IMR-90 (cell line): ENCODE data around the gene ADAMTS6. TPM values are rescaled to one million over a fixed set of nuclear protein-coding genes. Genes with fewer than 3 reads are reported as not detected.

Experiments used
- ATAC-seq: fragments of 200-7000 bp; cut with Tn5 transposase; 2 replicates; pipeline ENCODE4 v1.9.1; 2020; ENCODE audit warnings: low read depth, mild to moderate bottlenecking, moderate library complexity
- BruUV-seq: library from RNA; stranded (reverse); fragments of 400-500 nt; replicated peaks from 2 replicates; lab custom pipeline; 2021; lab: Mats Ljungman, UMichigan
- CTCF ChIA-PET: fragments of 300-600 bp; formaldehyde crosslinking; extraction: SDS; loops from one replicate; lab custom pipeline; 2021; ENCODE audit warnings: antibody characterized with exemption; lab: Yijun Ruan, JAX
- POLR2A ChIA-PET: fragments of 300-600 bp; sonication (Branson Sonifier 250); formaldehyde crosslinking; loops from one replicate; lab custom pipeline; 2022; ENCODE audit warnings: antibody characterized with exemption; ENCODE audit not compliant: unreplicated experiment; lab: Charles Lee
- DNase-seq: peaks from one replicate; pipeline ENCODE4 v3.0.0; 2013
- H2AFZ ChIP-seq: replicated peaks from 2 replicates; pipeline ENCODE3; 2013; ENCODE audit warnings: low read length, mild to moderate bottlenecking; ENCODE audit not compliant: poor library complexity
- H2AK5ac ChIP-seq: 2 replicates; pipeline ENCODE4 v1.6.1; 2013; ENCODE audit warnings: low read depth, low read length, inconsistent platforms
- H2AK9ac ChIP-seq: replicated peaks from 2 replicates; pipeline ENCODE3; 2013; ENCODE audit warnings: mild to moderate bottlenecking, low read depth, low read length, moderate library complexity; ENCODE audit not compliant: poor library complexity
- H2BK120ac ChIP-seq: 2 replicates; pipeline ENCODE4 v1.6.1; 2013; ENCODE audit warnings: low read depth, low read length, inconsistent platforms
- H2BK15ac ChIP-seq: 3 replicates; pipeline ENCODE4 v1.6.1; 2013; ENCODE audit warnings: low read depth, low read length, inconsistent platforms
- H2BK20ac ChIP-seq: 2 replicates; pipeline ENCODE4 v1.6.1; 2013; ENCODE audit warnings: low read depth, mild to moderate bottlenecking, inconsistent platforms, low read length, moderate library complexity
- H2BK5ac ChIP-seq: 2 replicates; pipeline ENCODE4 v1.6.1; 2013; ENCODE audit warnings: mild to moderate bottlenecking, low read depth, low read length, inconsistent platforms; ENCODE audit not compliant: poor library complexity, severe bottlenecking
- H3K14ac ChIP-seq: replicated peaks from 2 replicates; pipeline ENCODE4 v1.6.1; 2013; ENCODE audit warnings: low read depth, low read length, inconsistent platforms
- H3K18ac ChIP-seq: 2 replicates; pipeline ENCODE4 v1.6.1; 2013; ENCODE audit warnings: low read depth, low read length, control low read depth
- H3K23ac ChIP-seq: 2 replicates; pipeline ENCODE4 v1.6.1; 2013; ENCODE audit warnings: low read depth, low read length, inconsistent platforms
- H3K27ac ChIP-seq: 2 replicates; pipeline ENCODE4 v1.5.1; 2013; ENCODE audit warnings: mild to moderate bottlenecking, control low read depth, low read length; ENCODE audit not compliant: insufficient read depth
- H3K27me3 ChIP-seq: 2 replicates; pipeline ENCODE4 v1.6.1; 2013; ENCODE audit warnings: low read length; ENCODE audit not compliant: control insufficient read depth, insufficient read depth
- H3K36me3 ChIP-seq: 2 replicates; pipeline ENCODE4 v1.6.1; 2013; ENCODE audit warnings: low read length, mixed read lengths; ENCODE audit not compliant: control insufficient read depth, insufficient read depth
- H3K4ac ChIP-seq: 2 replicates; pipeline ENCODE4 v1.6.1; 2013; ENCODE audit warnings: low read depth, low read length, inconsistent platforms
- H3K4me1 ChIP-seq: 2 replicates; pipeline ENCODE4 v1.6.1; 2013; ENCODE audit warnings: low read length, mixed read lengths; ENCODE audit not compliant: control insufficient read depth, insufficient read depth
- H3K4me2 ChIP-seq: 2 replicates; pipeline ENCODE4 v1.6.1; 2013; ENCODE audit warnings: low read depth, mild to moderate bottlenecking, control low read depth, low read length, moderate library complexity
- H3K4me3 ChIP-seq: 2 replicates; pipeline ENCODE4 v1.5.1; 2013; ENCODE audit warnings: low read depth, mild to moderate bottlenecking, control low read depth, low read length, moderate library complexity; ENCODE audit not compliant: insufficient read depth
- H3K56ac ChIP-seq: 2 replicates; pipeline ENCODE4 v1.6.1; 2013; ENCODE audit warnings: low read length, inconsistent platforms; ENCODE audit not compliant: insufficient read depth; ENCODE audit errors: extremely low read depth
- H3K79me1 ChIP-seq, 2 experiments: 2 replicates each; pipeline ENCODE4 v1.6.1; 2013; ENCODE audit warnings: low read length in 2 of 2, inconsistent platforms in 1 of 2, low read depth in 1 of 2
- H3K9ac ChIP-seq: 2 replicates; pipeline ENCODE4 v1.6.1; 2013; ENCODE audit warnings: low read depth, low read length, control low read depth
- H3K9me1 ChIP-seq: 2 replicates; pipeline ENCODE4 v1.6.1; 2013; ENCODE audit warnings: low read length, inconsistent platforms; ENCODE audit not compliant: insufficient read depth
- H3K9me3 ChIP-seq: 2 replicates; pipeline ENCODE4 v1.6.1; 2013; ENCODE audit warnings: low read length; ENCODE audit not compliant: control insufficient read depth, insufficient read depth
- H4K20me1 ChIP-seq: 2 replicates; pipeline ENCODE4 v1.6.1; 2013; ENCODE audit warnings: low read length, inconsistent platforms; ENCODE audit not compliant: insufficient read depth
- H4K5ac ChIP-seq: 2 replicates; pipeline ENCODE4 v1.6.1; 2013; ENCODE audit warnings: mild to moderate bottlenecking, low read depth, low read length, control low read depth
- H4K8ac ChIP-seq, 2 experiments: 2 replicates each; pipeline ENCODE4 v1.6.1; 2013; ENCODE audit warnings: low read depth in 2 of 2, low read length in 2 of 2, control low read depth in 1 of 2, inconsistent platforms in 1 of 2
- H4K91ac ChIP-seq: 2 replicates; pipeline ENCODE4 v1.6.1; 2013; ENCODE audit warnings: low read depth, low read length, inconsistent platforms; ENCODE audit not compliant: insufficient read depth
- BHLHE40 ChIP-seq: fragments of 150-350 bp; IDR thresholded peaks from 2 replicates; pipeline ENCODE4 v1.6.1; 2016; ENCODE audit warnings: mild to moderate bottlenecking, low read depth, low read length
- CHD1 ChIP-seq: IDR thresholded peaks from 2 replicates; pipeline ENCODE4 v1.6.1; 2012; ENCODE audit warnings: low read depth, low read length, improper control_type of control experiment
- CTCF ChIP-seq: conservative IDR thresholded peaks from 2 replicates; pipeline ENCODE4 v1.5.1; 2012; ENCODE audit warnings: mild to moderate bottlenecking, low read depth, low read length, improper control_type of control experiment
- MXI1 ChIP-seq: IDR thresholded peaks from 2 replicates; pipeline ENCODE4 v1.6.1; 2012; ENCODE audit warnings: low read depth, mild to moderate bottlenecking, low read length, moderate library complexity, borderline replicate concordance
- NFE2L2 ChIP-seq: fragments of 150-350 bp; IDR thresholded peaks from 2 replicates; pipeline ENCODE4 v1.6.1; 2016; ENCODE audit warnings: low read depth, mild to moderate bottlenecking, low read length
- POLR2A ChIP-seq: IDR thresholded peaks from 2 replicates; pipeline ENCODE4 v1.6.1; 2012; ENCODE audit warnings: mild to moderate bottlenecking, low read depth, low read length
- RAD21 ChIP-seq: IDR thresholded peaks from 2 replicates; pipeline ENCODE4 v1.6.1; 2012; ENCODE audit warnings: low read length, improper control_type of control experiment
- RFX5 ChIP-seq: IDR thresholded peaks from 2 replicates; pipeline ENCODE4 v1.8.0; 2012; ENCODE audit warnings: low read depth, mild to moderate bottlenecking, low read length, moderate library complexity
- SMC3 ChIP-seq: fragments of 150-350 bp; IDR thresholded peaks from 2 replicates; pipeline ENCODE4 v1.6.1; 2016; ENCODE audit warnings: low read depth, mild to moderate bottlenecking, antibody characterized with exemption, low read length, moderate library complexity
- USF2 ChIP-seq: fragments of 150-350 bp; IDR thresholded peaks from 2 replicates; pipeline ENCODE4 v1.6.1; 2017; ENCODE audit warnings: mild to moderate bottlenecking, antibody characterized with exemption, low read length, low read depth
- WGBS, 2 experiments: methylation state at CpG; one replicate each; pipeline versions ENCODE4 v1.1.5 to v1.1.7; 2013; ENCODE audit warnings: missing lambda C conversion rate in 2 of 2; ENCODE audit not compliant: insufficient read length in 1 of 2; ENCODE audit errors: extremely low coverage in 2 of 2; 5-methylcytosine and 5-hydroxymethylcytosine counted together
- dilution Hi-C: fragments of 300-500 bp; cut with HindIII; formaldehyde crosslinking; loops from one replicate; pipeline ENCODE4 v1.14.3; 2018; ENCODE audit warnings: low sequenced_read_pairs; ENCODE audit not compliant: unreplicated experiment
- in situ Hi-C: fragments of 300-500 bp; cut with MboI; formaldehyde crosslinking; loops from 3 replicates; pipeline ENCODE4 v1.14.3; 2019; ENCODE audit warnings: low sequenced_read_pairs, inconsistent platforms, mixed read lengths
- intact Hi-C: fragments of 100-400 bp; cut with micrococcal nuclease; formaldehyde crosslinking; loops from 2 replicates; pipeline ENCODE4 v1.10.0; 2022
- polyA plus RNA-seq, 3 experiments: library from polyadenylated mRNA; depleted of rRNA; stranded (reverse); fragments of >200 nt; gene quantifications; 2 replicates each; pipeline ENCODE4 v1.2.3, GENCODE V29; 2012; ENCODE audit warnings: low replicate concordance in 1 of 3
- total RNA-seq: library from RNA; depleted of rRNA; stranded (reverse); fragments of >200 nt; gene quantifications from 2 replicates; pipeline ENCODE4 v1.2.3, GENCODE V29; 2012

ADAMTS6 gene
- total and polyA plus RNA-seq, 2 of the 4 experiments (the other 2 are of a cell fraction), result 23.9 to 173 TPM

DNA sequence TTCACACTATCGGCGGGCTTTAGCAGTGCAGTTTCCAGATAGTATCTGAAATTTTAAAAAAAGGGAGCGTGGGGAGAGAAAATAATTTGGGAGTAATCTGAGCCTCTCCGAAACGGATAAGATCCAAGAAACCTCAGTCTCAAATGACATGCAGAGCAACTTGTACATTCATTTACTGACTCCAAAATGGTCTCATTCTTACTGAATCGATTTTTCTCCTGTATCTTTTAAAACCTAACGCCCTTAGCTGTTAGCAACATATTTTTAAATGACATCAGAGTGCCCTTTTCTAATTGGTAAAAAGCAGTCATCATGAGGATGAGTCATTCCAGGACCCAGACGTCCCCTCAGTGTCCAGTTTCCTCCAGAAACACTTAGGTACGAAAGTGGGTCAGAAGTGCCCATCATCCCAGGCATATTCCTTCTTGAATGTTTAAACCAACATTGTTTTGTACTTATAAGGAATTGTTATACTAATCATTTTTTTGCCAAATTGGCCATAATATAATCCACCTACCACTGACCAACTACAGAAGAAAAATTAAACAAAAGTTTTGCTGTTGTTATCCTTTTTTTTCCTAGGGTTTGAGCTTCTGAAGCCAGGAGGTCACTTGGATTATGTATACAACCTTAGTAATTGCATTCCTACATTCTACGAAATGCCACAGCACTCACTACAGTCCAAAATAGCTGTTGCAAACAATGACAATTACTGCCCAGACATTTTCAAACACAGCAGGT is 354.4 kb downstream of the ADAMTS6 start (continued):
- no peak for TF ChIP-seq MXI1
- peak; percentile 8; the same call in 1 of the 2 replicates for TF ChIP-seq BHLHE40
- TF ChIP-seq SMC3, result peak; percentile 24; the same call in 1 of the 2 replicates

DNA sequence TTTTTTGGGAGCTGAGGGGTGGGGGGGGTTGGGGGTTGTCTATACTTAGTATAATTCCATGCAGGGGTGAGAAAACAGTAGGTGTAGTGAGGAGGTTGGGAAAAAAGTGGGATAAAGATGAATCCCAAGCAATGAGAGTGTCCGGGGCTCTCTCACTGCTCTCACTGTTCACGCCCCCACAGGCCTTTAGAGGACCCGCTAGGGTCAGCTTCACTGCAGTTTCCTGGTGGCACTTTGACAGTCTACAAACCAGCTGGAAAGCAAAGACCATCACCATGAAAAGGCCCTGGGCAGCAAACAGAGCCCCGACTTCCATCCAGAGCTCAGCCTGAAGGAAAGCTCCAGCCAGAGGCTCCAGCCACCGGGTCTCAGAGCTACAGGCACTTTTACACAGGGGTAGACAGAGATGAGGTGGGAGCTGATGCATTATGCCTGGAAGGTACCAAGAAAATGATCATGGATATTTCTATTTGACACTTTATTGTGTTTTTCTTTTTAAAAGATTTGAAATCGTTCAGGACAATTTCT is 355.1 kb downstream of the ADAMTS6 start:
- H3K27me3 ChIP-seq, result no peaks in the 10 kb centered on the region
- peak overlapping the region; percentile 99 for H2BK5ac ChIP-seq
- H3K9me3 ChIP-seq, result no peaks in the 10 kb centered on the region
- peak overlapping the region; percentile 92 for H4K5ac ChIP-seq
- peak overlapping the region; percentile 68; the same call in 2 of the 3 replicates for H2BK15ac ChIP-seq
- dilution Hi-C loops (no loop called here), in situ Hi-C loops (no loop called here), intact Hi-C loops (loop anchor here (1.0 to 10.0 kb wide), 6 partner anchors 25 to 357 kb away; no protein-coding TSS in a partner anchor)
- H3K4me1 ChIP-seq, result peaks cover 19% of the 10 kb centered on the region
- H3K4ac ChIP-seq, result peak overlapping the region; percentile 96
- H3K18ac ChIP-seq, result peak overlapping the region; percentile 97
- WGBS, 2 experiments, result no CpG with 5 or more reads among the region's 6 CpGs
- peak overlapping the region; percentile 88 for H2AFZ ChIP-seq
- peak overlapping the region; percentile 74 for H3K4me2 ChIP-seq
- H3K79me1 ChIP-seq, result no peaks in the 10 kb centered on the region; a peak in 1 of 4 replicates
- H3K56ac ChIP-seq, result peak overlapping the region; percentile 98
- H3K9ac ChIP-seq, result peak overlapping the region; percentile 88
- peak overlapping the region; percentile 84 for H3K14ac ChIP-seq
- H3K27ac ChIP-seq, result peak overlapping the region; percentile 90
- peak overlapping the region; percentile 95 for H2BK20ac ChIP-seq
- no peaks in the 10 kb centered on the region for H3K36me3 ChIP-seq
- DNase-seq (no peak), ATAC-seq (peak; percentile 18)
- TSS peak; percentile 96 for BruUV-seq
- peak overlapping the region; percentile 58 for H2AK9ac ChIP-seq
- H4K8ac ChIP-seq, result peak overlapping the region; percentile 81 to 96
- H3K23ac ChIP-seq, result peak overlapping the region; percentile 94
- no peaks in the 10 kb centered on the region for H4K20me1 ChIP-seq
- peak overlapping the region; percentile 97 for H4K91ac ChIP-seq
- H2BK120ac ChIP-seq, result peak overlapping the region; percentile 91
- ChIA-PET POLR2A (interaction anchor here (0.6 to 1.3 kb wide), 2 partner anchors 16 to 354 kb away, joined by 3 to 5 read pairs; no protein-coding TSS in a partner anchor), CTCF (interaction anchor here (1.0 to 1.1 kb wide), 2 partner anchors 9 to 68 kb away, joined by 3 read pairs; no protein-coding TSS in a partner anchor)
- peaks cover 8% of the 10 kb centered on the region for H3K9me1 ChIP-seq
- H3K4me3 ChIP-seq, result no peak overlapping the region
- H2AK5ac ChIP-seq, result peak overlapping the region; percentile 79
- no peak for TF ChIP-seq SMC3
- no peak for TF ChIP-seq POLR2A
- no peak for TF ChIP-seq USF2
- TF ChIP-seq CHD1, result no peak
- no peak for TF ChIP-seq RFX5
- no peak for TF ChIP-seq NFE2L2
- no peak for TF ChIP-seq MXI1
- TF ChIP-seq CTCF, result no peak
- TF ChIP-seq RAD21, result no peak
- TF ChIP-seq BHLHE40, result no peak
